Osteocyte (in vitro differentiated cells): ENCODE results near the gene LTBP2. TPM values are rescaled to one million over a fixed set of nuclear protein-coding genes. Genes with fewer than 3 reads are reported as not detected.

ENCODE experiments used
- DNase-seq: peaks from one replicate; pipeline ENCODE4 v3.0.0; 2021; ENCODE audit warnings: mixed read lengths; ENCODE audit not compliant: unreplicated experiment; ENCODE audit errors: extremely low spot score
- H3K27ac Mint-ChIP-seq: one replicate; pipeline ENCODE4 v1.8.0; 2021; ENCODE audit warnings: mild to moderate bottlenecking, mixed read lengths; ENCODE audit not compliant: unreplicated experiment
- H3K27me3 Mint-ChIP-seq: one replicate; pipeline ENCODE4 v1.8.0; 2021; ENCODE audit warnings: mixed read lengths; ENCODE audit not compliant: unreplicated experiment
- H3K36me3 Mint-ChIP-seq: one replicate; pipeline ENCODE4 v1.8.0; 2021; ENCODE audit warnings: mixed read lengths; ENCODE audit not compliant: unreplicated experiment
- H3K4me1 Mint-ChIP-seq: one replicate; pipeline ENCODE4 v1.8.0; 2021; ENCODE audit warnings: mixed read lengths; ENCODE audit not compliant: unreplicated experiment
- H3K4me3 Mint-ChIP-seq: one replicate; pipeline ENCODE4 v1.8.0; 2021; ENCODE audit warnings: mild to moderate bottlenecking, moderate library complexity, mixed read lengths; ENCODE audit not compliant: unreplicated experiment
- H3K9me3 Mint-ChIP-seq: one replicate; pipeline ENCODE4 v1.8.0; 2021; ENCODE audit warnings: mixed read lengths; ENCODE audit not compliant: unreplicated experiment
- CTCF ChIP-seq: fragments of 200-600 bp; sonication (generic); IDR thresholded peaks from 2 replicates; pipeline ENCODE4 v1.5.0; 2021; ENCODE audit warnings: antibody characterized with exemption, mild to moderate bottlenecking, moderate library complexity
- total RNA-seq: library from RNA; stranded (reverse); gene quantifications from 2 replicates; pipeline ENCODE4 v1.2.1, GENCODE V29; 2021

Gene LTBP2
- total RNA-seq, 1 donor from 2014 or later, result 377 TPM

- H3K4me3 Mint-ChIP-seq, result no peak overlapping the region
- no peaks in the 10 kb centered on the region for H3K9me3 Mint-ChIP-seq
- peaks cover 57% of the 10 kb centered on the region for H3K4me1 Mint-ChIP-seq
- no peak for DNase-seq
- no peaks in the 10 kb centered on the region for H3K36me3 Mint-ChIP-seq
- no peak for TF ChIP-seq CTCF
- peak overlapping the region; percentile 89 for H3K27ac Mint-ChIP-seq
- no peaks in the 10 kb centered on the region for H3K27me3 Mint-ChIP-seq
These were observed 35.1 kb upstream of the LTBP2 start for GRCh38 chr14:74647061-74647677.

- peak overlapping the region; percentile 10 for H3K27ac Mint-ChIP-seq
- H3K4me3 Mint-ChIP-seq, result no peak overlapping the region
- DNase-seq, result no peak
- H3K9me3 Mint-ChIP-seq, result no peaks in the 10 kb centered on the region
- TF ChIP-seq CTCF, result no peak
- H3K4me1 Mint-ChIP-seq, result peaks cover 55% of the 10 kb centered on the region
- H3K36me3 Mint-ChIP-seq, result no peaks in the 10 kb centered on the region
- H3K27me3 Mint-ChIP-seq, result no peaks in the 10 kb centered on the region
These were observed 33.9 kb upstream of the LTBP2 start for GRCh38 chr14:74645756-74646470.

GRCh38 chr14:74645244-74645643, 33.2 kb upstream of the LTBP2 start:
- DNase-seq, result no peak
- Mint-ChIP-seq H3K4me3 (no peak overlapping the region), H3K27me3 (no peaks in the 10 kb centered on the region), H3K4me1 (peaks cover 48% of the 10 kb centered on the region), H3K36me3 (no peaks in the 10 kb centered on the region), H3K27ac (peak overlapping the region; percentile 10), H3K9me3 (no peaks in the 10 kb centered on the region)
- TF ChIP-seq CTCF, result no peak

- Mint-ChIP-seq H3K27me3 (no peaks in the 10 kb centered on the region), H3K36me3 (no peaks in the 10 kb centered on the region), H3K4me3 (no peak overlapping the region), H3K27ac (no peak overlapping the region), H3K4me1 (peaks cover 32% of the 10 kb centered on the region), H3K9me3 (no peaks in the 10 kb centered on the region)
- DNase-seq, result no peak
- TF ChIP-seq CTCF, result no peak
These were observed 29.8 kb upstream of the LTBP2 start for GRCh38 chr14:74641601-74642391.

- Mint-ChIP-seq H3K27me3 (no peaks in the 10 kb centered on the region), H3K4me1 (peaks cover 43% of the 10 kb centered on the region), H3K36me3 (no peaks in the 10 kb centered on the region), H3K27ac (no peak overlapping the region), H3K9me3 (no peaks in the 10 kb centered on the region), H3K4me3 (no peak overlapping the region)
- no peak for TF ChIP-seq CTCF
- no peak for DNase-seq
These were observed 26.9 kb upstream of the LTBP2 start for GRCh38 chr14:74638966-74639365.
